Neuronal stem cell (in vitro differentiated cells): ENCODE results near the gene ODF4.
A peak's percentile ranks its signal among the peaks of the same experiment; 100 is the strongest.

Experiments used
- DNase-seq: peaks from one replicate; pipeline ENCODE4 v3.0.0-alpha.2; 2013; ENCODE audit warnings: low spot score
- H2AFZ ChIP-seq: one replicate; pipeline ENCODE4 v1.6.1; 2013; ENCODE audit warnings: mild to moderate bottlenecking, low read length, inconsistent platforms
- H2AK5ac ChIP-seq: 2 replicates; pipeline ENCODE4 v1.6.1; 2013; ENCODE audit warnings: low read depth, mild to moderate bottlenecking, inconsistent platforms, low read length, moderate library complexity, mixed read lengths
- H2BK120ac ChIP-seq: 2 replicates; pipeline ENCODE4 v1.6.1; 2013; ENCODE audit warnings: low read depth, mild to moderate bottlenecking, inconsistent platforms, low read length, moderate library complexity, mixed read lengths
- H2BK12ac ChIP-seq: one replicate; pipeline ENCODE4 v1.6.1; 2013; ENCODE audit warnings: low read length, inconsistent platforms
- H2BK15ac ChIP-seq: 2 replicates; pipeline ENCODE4 v1.6.1; 2013; ENCODE audit warnings: mild to moderate bottlenecking, low read length, inconsistent platforms, mixed read lengths
- H2BK5ac ChIP-seq: one replicate; pipeline ENCODE4 v1.6.1; 2013; ENCODE audit warnings: inconsistent platforms, mild to moderate bottlenecking, low read length, moderate library complexity
- H3K14ac ChIP-seq: one replicate; pipeline ENCODE4 v1.6.1; 2013; ENCODE audit warnings: low read length, inconsistent platforms
- H3K18ac ChIP-seq: 2 replicates; pipeline ENCODE4 v1.6.1; 2013; ENCODE audit warnings: low read length, inconsistent platforms
- H3K23ac ChIP-seq: 2 replicates; pipeline ENCODE4 v1.6.1; 2013; ENCODE audit warnings: low read depth, mild to moderate bottlenecking, mixed read lengths, low read length, inconsistent platforms; ENCODE audit not compliant: poor library complexity
- H3K27ac ChIP-seq: replicated peaks from 3 replicates; pipeline ENCODE4 v1.5.1; 2013; ENCODE audit warnings: low read length, inconsistent platforms
- H3K27me3 ChIP-seq, 3 experiments: 2 replicates each; pipeline ENCODE4 v1.6.1; 2013; ENCODE audit warnings: low read length in 3 of 3, mild to moderate bottlenecking in 2 of 3, inconsistent platforms in 1 of 3, low read depth in 1 of 3, mixed read lengths in 1 of 3, moderate library complexity in 1 of 3; ENCODE audit not compliant: control insufficient read depth in 3 of 3, insufficient read depth in 3 of 3
- H3K36me3 ChIP-seq, 2 donors: replicated peaks in 1 of 2; 2 replicates each; pipeline ENCODE4 v1.6.1; 2013; ENCODE audit warnings: low read length in 2 of 2; ENCODE audit not compliant: control insufficient read depth in 2 of 2, insufficient read depth in 2 of 2
- H3K4ac ChIP-seq: 2 replicates; pipeline ENCODE4 v1.6.1; 2013; ENCODE audit warnings: inconsistent platforms, mild to moderate bottlenecking, low read length, moderate library complexity
- H3K4me1 ChIP-seq, 2 donors: 1 replicate in 1 of 2; 2 replicates in 1 of 2; pipeline ENCODE4 v1.6.1; 2013; ENCODE audit warnings: low read length in 2 of 2, low read depth in 1 of 2; ENCODE audit not compliant: control insufficient read depth in 2 of 2, insufficient read depth in 1 of 2
- H3K4me2 ChIP-seq: one replicate; pipeline ENCODE4 v1.6.1; 2013; ENCODE audit warnings: mild to moderate bottlenecking, low read length, inconsistent platforms; ENCODE audit not compliant: insufficient read depth, poor library complexity, severe bottlenecking
- H3K4me3 ChIP-seq, 2 donors: 2 replicates each; pipeline ENCODE4 v1.5.1; 2013; ENCODE audit warnings: low read length in 2 of 2, mild to moderate bottlenecking in 2 of 2, inconsistent platforms in 1 of 2, moderate library complexity in 1 of 2
- H3K79me1 ChIP-seq: one replicate; pipeline ENCODE4 v1.6.1; 2013; ENCODE audit warnings: low read depth, mild to moderate bottlenecking, inconsistent platforms, low read length, moderate library complexity
- H3K9ac ChIP-seq: one replicate; pipeline ENCODE4 v1.6.1; 2013; ENCODE audit warnings: mild to moderate bottlenecking, low read depth, low read length, inconsistent platforms; ENCODE audit not compliant: poor library complexity
- H3K9me3 ChIP-seq, 2 donors: replicated peaks in 1 of 2; 2 replicates each; pipeline versions ENCODE3 to v1.6.1; 2013; ENCODE audit warnings: low read length in 2 of 2, mild to moderate bottlenecking in 2 of 2, inconsistent platforms in 1 of 2, low read depth in 1 of 2, mixed read lengths in 1 of 2, moderate library complexity in 1 of 2; ENCODE audit not compliant: control insufficient read depth in 2 of 2, insufficient read depth in 1 of 2
- H4K8ac ChIP-seq: one replicate; pipeline ENCODE4 v1.6.1; 2013; ENCODE audit warnings: low read depth, mild to moderate bottlenecking, inconsistent platforms, low read length, moderate library complexity
- H4K91ac ChIP-seq: one replicate; pipeline ENCODE4 v1.6.1; 2013; ENCODE audit warnings: low read length, low read depth, mild to moderate bottlenecking, inconsistent platforms; ENCODE audit not compliant: poor library complexity
- WGBS, 2 donors: extraction: QIAGEN DNeasy Blood & Tissue Kit; methylation state at CpG; one replicate each; pipeline ENCODE4 v1.1.7; 2013; ENCODE audit warnings: missing lambda C conversion rate in 2 of 2, mixed read lengths in 1 of 2; ENCODE audit not compliant: insufficient read length in 2 of 2, insufficient replicate concordance in 1 of 2; ENCODE audit errors: extremely low coverage in 2 of 2; 5-methylcytosine and 5-hydroxymethylcytosine counted together

Gene ODF4

GRCh38 chr17:8382052-8382879 is 42.6 kb downstream of the ODF4 start:
- no peak overlapping the region for H2AFZ ChIP-seq

DNA sequence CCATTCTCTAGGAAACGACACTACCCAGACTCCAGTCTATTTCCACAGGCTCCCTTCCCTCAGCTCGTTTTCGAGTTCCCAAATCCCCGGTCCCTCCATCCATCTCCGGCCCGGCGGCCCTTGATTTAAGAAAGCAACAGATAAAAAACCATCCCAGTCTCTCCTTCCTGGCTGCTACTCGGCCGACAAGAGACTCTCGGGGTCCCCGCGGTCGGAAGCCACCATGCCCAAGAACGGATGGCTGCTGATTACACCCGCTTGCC is 43.2 kb downstream of the ODF4 start:
- H3K4me2 ChIP-seq, result peak overlapping the region; percentile 55
- H3K14ac ChIP-seq, result no peak overlapping the region
- H3K23ac ChIP-seq, result peak overlapping the region; percentile 80
- H3K27me3 ChIP-seq, result no peaks in the 10 kb centered on the region
- H2BK12ac ChIP-seq, result no peak overlapping the region
- DNase-seq, result no peak
- peaks cover 29 to 43% of the 10 kb centered on the region in 2 donors for H3K36me3 ChIP-seq
- no peak overlapping the region for H2AK5ac ChIP-seq
- no peak overlapping the region for H3K4ac ChIP-seq
- WGBS, 2 donors, result no CpG with 5 or more reads among the region's 15 CpGs
- peak overlapping the region; percentile 87 to 88 for H3K4me3 ChIP-seq
- H3K27ac ChIP-seq, result peak overlapping the region; percentile 61
- peak overlapping the region; percentile 51 for H2AFZ ChIP-seq
- H3K9me3 ChIP-seq, result no peaks in the 10 kb centered on the region
- H4K91ac ChIP-seq, result no peak overlapping the region
- no peak overlapping the region for H3K9ac ChIP-seq
- peaks cover 5 to 7% of the 10 kb centered on the region in 2 donors for H3K4me1 ChIP-seq
- no peaks in the 10 kb centered on the region for H3K79me1 ChIP-seq
- H2BK15ac ChIP-seq, result no peak overlapping the region
- no peak overlapping the region for H2BK120ac ChIP-seq
- no peak overlapping the region for H4K8ac ChIP-seq
- no peak overlapping the region for H2BK5ac ChIP-seq
- peak overlapping the region; percentile 22 for H3K18ac ChIP-seq

More at GRCh38 chr17:8382052-8382879, 42.6 kb downstream of the ODF4 start:
- H4K8ac ChIP-seq, result no peak overlapping the region
- no peak overlapping the region for H3K9ac ChIP-seq
- no peak overlapping the region for H4K91ac ChIP-seq
- peak overlapping the region; percentile 87 to 88 for H3K4me3 ChIP-seq
- H3K27ac ChIP-seq, result no peak overlapping the region
- H3K4me2 ChIP-seq, result peak overlapping the region; percentile 55
- H3K4ac ChIP-seq, result no peak overlapping the region
- WGBS, 2 donors, result no CpG with 5 or more reads among the region's 27 CpGs
- no peak overlapping the region for H3K18ac ChIP-seq
- no peak overlapping the region for H3K14ac ChIP-seq
- no peak overlapping the region for H3K23ac ChIP-seq
- H2BK15ac ChIP-seq, result no peak overlapping the region
- no peak overlapping the region for H2BK120ac ChIP-seq
- H3K27me3 ChIP-seq, result no peaks in the 10 kb centered on the region
- no peaks in the 10 kb centered on the region for H3K79me1 ChIP-seq
- peaks cover 29 to 49% of the 10 kb centered on the region in 2 donors for H3K36me3 ChIP-seq
- DNase-seq, result no peak
- H3K9me3 ChIP-seq, result no peaks in the 10 kb centered on the region
- no peak overlapping the region for H2AK5ac ChIP-seq
- H2BK12ac ChIP-seq, result no peak overlapping the region
- H2BK5ac ChIP-seq, result no peak overlapping the region
- H3K4me1 ChIP-seq, result peaks cover 5 to 7% of the 10 kb centered on the region in 2 donors

DNA sequence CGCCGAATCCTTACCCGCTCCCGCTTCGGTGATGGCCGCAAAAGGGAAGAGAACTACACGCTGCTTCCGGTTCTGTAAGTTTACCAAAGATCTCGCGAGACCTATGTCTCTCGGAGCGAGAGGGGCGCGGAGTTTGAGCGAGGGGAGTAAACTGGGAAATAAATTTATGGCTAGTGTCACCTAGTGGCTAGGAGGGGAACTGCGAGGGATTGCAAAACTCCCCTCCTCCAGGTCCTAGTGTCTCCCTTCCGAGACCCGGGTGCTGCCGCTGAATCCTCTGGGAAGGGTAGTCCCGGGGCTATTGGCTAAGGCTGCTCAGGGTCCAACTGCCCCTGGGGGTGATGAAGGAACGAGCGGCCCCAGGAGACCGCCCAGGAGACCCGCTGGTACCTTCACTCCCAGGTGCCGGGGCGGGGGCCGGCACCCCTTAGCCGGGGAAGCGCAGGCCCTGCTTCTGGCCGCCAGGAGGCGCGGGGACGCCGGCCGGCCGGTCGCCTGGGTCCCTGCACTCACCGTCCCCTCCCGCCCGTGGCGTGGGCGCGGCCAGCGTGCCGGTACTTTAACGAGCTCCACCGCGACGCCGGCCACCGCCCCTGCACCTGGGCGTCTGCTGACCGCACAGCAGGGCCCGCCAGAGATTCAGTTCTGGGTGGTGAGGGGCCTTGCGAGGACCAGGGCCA is 43.6 kb downstream of the ODF4 start, which contains the start of gene RPL26:
RPL26 (minus strand) TSS at position 51 of the 680 bp plus-strand sequence. CDS start 883 bp downstream, outside the sequence.
- peaks cover 26 to 38% of the 10 kb centered on the region in 2 donors for H3K36me3 ChIP-seq
- peak within 1 kb of the TSS; percentile 77 for H3K14ac ChIP-seq
- H3K23ac ChIP-seq, result peak within 1 kb of the TSS; percentile 92
- no peaks in the 10 kb centered on the region for H3K27me3 ChIP-seq
- peak within 1 kb of the TSS; percentile 60 for H2AK5ac ChIP-seq
- H3K79me1 ChIP-seq, result no peaks in the 10 kb centered on the region
- H3K4me2 ChIP-seq, result peak within 1 kb of the TSS; percentile 79
- H2BK12ac ChIP-seq, result peak within 1 kb of the TSS; percentile 14
- no peak within 1 kb of the TSS for H2BK120ac ChIP-seq
- no peaks in the 10 kb centered on the region for H3K9me3 ChIP-seq
- peak within 1 kb of the TSS; percentile 87 for H2BK5ac ChIP-seq
- peak within 1 kb of the TSS; percentile 80 for H3K27ac ChIP-seq
- peak within 1 kb of the TSS; percentile 66 for H4K8ac ChIP-seq
- H2AFZ ChIP-seq, result peak within 1 kb of the TSS; percentile 97
- peak within 1 kb of the TSS; percentile 87 to 97 for H3K4me3 ChIP-seq
- H4K91ac ChIP-seq, result no peak within 1 kb of the TSS
- peak within 1 kb of the TSS; percentile 97 for H3K18ac ChIP-seq
- no CpG with 5 or more reads among the region's 55 CpGs for WGBS, 2 donors
- H3K4me1 ChIP-seq, result peaks cover 5 to 7% of the 10 kb centered on the region in 2 donors
- no peak within 1 kb of the TSS for H2BK15ac ChIP-seq
- H3K9ac ChIP-seq, result peak within 1 kb of the TSS; percentile 92
- peak within 1 kb of the TSS; percentile 13 for H3K4ac ChIP-seq
- peak; percentile 97 for DNase-seq

GRCh38 chr17:8384801-8385378 is 45.2 kb downstream of the ODF4 start:
- Histone ChIP-seq H3K9ac (no peak overlapping the region), H3K27ac (no peak overlapping the region), H3K4me2 (no peak overlapping the region), H2AFZ (no peak overlapping the region), H2BK120ac (no peak overlapping the region), H3K14ac (no peak overlapping the region), H3K4me1 (peaks cover 5 to 7% of the 10 kb centered on the region in 2 donors), H4K8ac (no peak overlapping the region), H2BK12ac (no peak overlapping the region), H3K4me3 (no peak overlapping the region), H2BK5ac (no peak overlapping the region), H3K23ac (no peak overlapping the region), H4K91ac (no peak overlapping the region), H3K9me3 (no peaks in the 10 kb centered on the region), H3K36me3 (peaks cover 17 to 22% of the 10 kb centered on the region in 2 donors), H2AK5ac (no peak overlapping the region), H3K79me1 (no peaks in the 10 kb centered on the region), H3K18ac (no peak overlapping the region), H3K4ac (no peak overlapping the region), H2BK15ac (no peak overlapping the region), H3K27me3 (no peaks in the 10 kb centered on the region)
- WGBS, 2 donors, result no CpG with 5 or more reads among the region's 12 CpGs
- no peak for DNase-seq
